GM21381 (cell line): ENCODE measurements around the gene UAP1L1.
"Not testable (repeated sequence)": the region's sequence is repeated elsewhere in the genome, so short reads cannot be mapped to it uniquely, and the experiment has no call there.

Experiments
- ATAC-seq: cut with Tn5 transposase; IDR thresholded peaks from one replicate; pipeline ENCODE4 v1.9.1; 2021; ENCODE audit warnings: mild to moderate bottlenecking, moderate library complexity; ENCODE audit not compliant: unreplicated experiment

UAP1L1 gene

DNA sequence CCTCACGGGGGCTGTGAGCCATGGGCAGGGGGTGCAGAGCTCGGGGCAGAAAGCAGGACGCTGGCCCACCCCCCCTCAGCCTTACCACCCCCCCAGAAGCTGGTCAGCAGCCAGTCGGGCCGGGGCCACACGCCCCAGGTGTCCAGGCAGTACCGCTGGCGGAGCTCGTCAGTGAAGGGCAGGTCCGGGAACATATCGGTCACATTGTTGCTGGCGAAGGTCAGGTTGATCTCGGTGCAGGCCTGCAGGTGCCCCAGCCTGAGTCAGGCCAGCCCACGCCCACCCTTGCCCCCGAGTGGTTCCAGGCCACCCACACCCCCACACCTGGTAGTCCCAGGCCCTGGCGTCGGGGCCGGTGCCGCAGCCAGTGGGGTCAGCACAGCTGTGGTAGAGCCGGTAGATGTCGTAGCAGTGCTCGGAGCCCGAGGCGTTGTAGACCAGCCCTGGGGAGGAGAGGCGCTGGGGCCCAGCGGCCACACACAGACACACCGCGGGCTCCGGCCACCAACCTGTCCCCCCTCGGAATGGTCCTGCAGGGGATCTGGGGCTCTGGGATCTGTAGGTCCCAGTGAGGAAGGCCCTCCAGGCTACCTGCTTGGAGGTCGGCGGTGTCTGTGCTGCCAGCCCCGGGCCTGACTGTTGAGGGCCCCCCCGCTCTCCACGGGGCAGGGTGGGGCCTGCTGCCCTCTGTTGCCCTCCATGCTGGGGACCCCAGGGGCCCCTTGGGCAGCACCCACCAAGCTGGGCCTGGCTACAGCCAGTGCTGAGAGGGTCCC is 34.7 kb downstream of the UAP1L1 start:
- no peak for ATAC-seq

DNA sequence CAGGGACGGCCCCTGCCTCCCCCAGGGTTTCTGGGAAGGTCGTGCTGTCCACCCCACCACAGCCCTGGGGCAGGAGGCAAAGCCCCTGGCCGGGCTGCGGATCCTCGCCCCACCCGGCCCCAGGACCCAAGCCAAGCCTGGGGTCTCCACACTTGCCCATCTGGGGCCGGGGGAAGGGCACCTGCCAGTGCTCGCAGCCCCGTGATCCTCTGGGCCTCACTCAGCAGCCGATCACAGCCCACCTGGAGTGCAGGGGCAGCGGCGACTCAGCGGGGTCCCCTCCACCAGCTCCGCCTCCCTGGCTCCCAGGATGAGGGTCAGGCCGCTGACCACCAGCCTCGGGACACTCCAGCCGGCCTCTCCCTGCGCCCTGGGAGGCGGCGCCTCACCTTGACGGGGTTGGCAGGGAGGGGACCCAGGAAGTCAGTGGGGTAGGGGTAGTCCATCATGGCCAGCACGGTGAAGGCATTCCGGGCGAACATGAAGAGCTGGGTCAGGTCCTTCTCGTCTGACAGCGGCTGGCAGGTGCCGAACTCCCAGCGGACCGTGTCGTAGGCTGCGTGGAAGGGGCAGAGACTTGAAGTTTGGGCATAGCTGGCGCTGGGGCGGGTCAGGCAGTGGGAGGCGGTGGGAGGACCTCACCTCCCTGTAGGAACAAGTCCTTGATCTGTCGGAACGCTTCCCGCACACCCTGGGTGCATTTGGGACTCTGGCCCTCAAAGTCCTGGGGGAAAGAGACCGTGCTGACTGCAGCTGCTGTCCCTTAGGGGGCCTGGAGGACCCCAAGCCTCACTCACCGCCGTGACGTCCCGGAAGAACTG is 35.5 kb downstream of the UAP1L1 start:
- no peak for ATAC-seq

DNA sequence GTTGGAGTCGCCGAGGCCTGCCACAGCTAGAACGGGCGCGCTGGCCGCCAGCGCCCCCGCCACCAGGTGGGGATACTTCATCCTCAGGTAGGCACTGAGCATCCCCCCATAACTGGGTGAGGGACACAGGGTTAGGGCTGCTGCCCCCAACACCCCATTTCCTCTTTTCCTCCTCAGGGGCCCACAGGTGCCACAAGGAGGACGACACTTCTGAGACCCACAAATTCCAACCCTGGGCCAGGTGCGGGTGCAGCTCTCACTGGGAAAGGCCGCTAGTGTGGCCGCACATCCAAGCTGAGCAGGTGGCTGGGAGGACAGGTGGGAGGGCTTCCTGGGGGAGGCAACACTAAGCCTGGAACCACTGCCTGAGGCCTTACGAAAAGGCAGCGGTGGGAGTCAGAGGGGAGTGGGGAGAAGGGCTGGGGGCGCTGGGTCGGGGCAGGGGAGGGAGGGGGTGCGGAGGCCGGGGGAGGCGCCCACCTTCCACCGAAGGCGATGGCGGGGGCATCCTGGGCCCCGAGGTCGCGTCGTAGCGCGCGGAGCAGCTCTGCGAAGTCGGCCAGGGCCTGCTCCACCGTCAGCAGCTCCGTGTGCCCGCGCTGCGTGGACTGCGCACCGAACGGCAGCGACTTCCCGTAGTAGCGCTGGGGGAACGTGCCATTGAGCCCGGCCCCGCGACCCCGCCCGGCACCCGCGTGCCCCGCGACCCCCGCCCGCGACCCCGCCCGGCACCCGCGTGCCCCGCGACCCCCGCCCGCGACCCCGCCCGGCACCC is 36.3 kb downstream of the UAP1L1 start:
- no peak for ATAC-seq

DNA sequence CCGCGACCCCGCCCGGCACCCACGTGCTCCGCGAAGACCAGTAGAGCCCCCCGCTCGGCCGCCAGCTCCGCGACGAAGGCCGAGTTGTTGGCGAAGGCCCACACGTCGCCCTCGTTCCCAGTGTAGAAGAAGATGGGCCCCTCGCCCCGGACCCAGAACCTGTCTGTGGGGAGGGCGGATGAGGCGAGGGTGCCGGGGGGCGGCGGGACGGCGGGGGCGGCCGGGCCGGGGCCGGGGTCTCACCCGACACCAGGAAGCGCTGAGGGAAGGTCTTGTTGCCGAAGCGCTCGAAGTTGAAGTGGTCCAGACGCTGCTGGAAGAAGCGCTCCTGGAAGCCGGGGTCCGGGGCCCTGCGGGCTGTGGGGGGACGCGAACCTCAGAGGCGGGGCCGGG is 36.9 kb downstream of the UAP1L1 start:
- ATAC-seq = peak; percentile 30

DNA sequence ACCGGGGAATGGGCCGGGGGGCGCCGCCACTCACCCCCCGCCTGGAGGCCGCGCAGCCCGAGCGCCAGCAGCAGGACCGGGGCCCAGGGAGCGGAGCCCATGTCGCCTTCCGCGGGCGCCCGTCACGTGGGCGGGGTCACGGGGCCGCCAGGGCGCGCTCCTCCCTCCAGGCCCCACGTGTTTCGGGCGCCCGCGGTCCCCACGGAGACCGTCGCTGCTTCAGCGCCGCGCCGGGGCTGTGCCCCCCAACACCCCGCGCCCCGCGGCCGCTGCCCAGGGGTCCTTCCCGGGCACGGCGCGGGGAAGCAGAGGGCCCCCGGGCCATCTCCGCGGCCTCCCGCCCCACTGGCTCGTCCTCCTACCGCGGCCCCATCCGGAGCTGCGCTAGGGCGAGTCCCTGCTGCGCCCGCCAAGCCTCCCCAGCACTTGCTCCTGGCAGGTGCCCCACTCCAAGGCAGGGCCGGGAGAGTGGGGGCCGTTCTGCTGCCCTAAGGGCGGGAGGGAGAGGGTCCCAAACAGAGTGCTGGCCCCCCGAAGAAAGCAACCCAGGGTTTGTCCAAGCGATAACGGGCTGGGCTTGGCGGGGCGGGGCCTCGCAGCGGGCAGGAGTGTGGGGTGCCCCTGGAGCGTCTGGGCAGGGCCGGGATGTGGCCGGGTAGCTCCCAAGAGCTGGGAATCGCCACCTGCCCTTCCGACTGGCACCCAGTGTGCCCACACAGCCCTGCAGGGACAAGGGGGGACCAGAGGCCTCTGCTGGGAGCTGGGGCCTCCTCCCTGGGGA is 37.5 kb downstream of the UAP1L1 start, which contains the start of gene DPP7:
DPP7 (minus strand) TSS at position 121 of the 781 bp plus-strand sequence; CDS start at position 101, 20 bp downstream.
- peak; percentile 70 for ATAC-seq

DNA sequence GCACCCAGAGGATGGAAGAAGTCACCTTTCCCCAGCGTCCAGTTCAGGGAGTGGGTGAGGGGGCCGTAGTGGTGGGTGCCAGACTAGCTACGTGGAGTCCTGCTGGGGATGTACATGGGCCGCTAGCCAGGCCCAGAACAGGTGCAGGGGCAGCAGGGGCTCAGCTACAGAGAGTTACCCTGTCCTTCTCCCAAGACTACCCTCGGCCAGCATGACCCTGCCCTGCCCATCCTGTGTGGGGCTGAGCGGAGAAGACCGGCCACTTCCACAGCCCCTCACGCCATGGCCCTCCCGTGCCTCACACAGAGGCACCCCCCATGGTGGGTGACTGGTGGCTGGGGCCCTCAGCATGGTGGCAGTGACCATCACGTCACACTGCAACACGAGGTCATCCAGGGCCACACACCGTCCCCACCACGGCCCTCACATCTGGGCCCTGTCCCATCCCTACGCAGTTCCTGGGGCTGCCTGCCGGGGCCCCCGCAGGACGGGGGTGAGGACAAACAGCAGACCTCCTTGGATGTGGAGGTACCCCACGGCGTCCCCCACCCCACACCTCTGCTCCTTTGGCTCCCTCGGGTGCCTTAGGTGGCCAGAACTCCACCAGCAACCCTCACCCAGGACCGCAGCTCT is 38.2 kb downstream of the UAP1L1 start:
- ATAC-seq = no peak

DNA sequence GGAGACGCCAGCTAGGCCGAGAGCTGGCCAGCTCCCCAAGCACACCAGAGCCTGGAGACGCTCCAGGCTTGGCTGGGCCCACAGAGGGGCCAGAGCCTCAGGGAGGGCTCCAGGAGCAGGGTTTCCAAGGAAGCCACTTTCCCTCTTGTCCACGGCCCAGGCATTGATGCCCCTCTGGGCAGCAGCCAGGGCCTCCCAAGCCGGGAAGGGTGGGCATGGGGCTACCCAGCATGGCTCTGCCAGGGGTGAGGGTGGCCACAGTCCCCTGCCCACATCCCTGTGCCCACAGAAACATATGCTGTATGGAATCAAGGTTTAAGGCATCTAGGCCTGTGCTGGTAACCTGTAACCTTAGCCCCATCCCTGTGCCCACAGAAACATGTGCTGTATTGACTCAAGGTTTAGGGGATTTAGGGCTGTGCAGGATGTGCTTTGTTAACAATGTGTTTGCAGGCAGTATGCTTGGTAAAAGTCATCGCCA is 38.8 kb downstream of the UAP1L1 start:
- ATAC-seq = no peak

DNA sequence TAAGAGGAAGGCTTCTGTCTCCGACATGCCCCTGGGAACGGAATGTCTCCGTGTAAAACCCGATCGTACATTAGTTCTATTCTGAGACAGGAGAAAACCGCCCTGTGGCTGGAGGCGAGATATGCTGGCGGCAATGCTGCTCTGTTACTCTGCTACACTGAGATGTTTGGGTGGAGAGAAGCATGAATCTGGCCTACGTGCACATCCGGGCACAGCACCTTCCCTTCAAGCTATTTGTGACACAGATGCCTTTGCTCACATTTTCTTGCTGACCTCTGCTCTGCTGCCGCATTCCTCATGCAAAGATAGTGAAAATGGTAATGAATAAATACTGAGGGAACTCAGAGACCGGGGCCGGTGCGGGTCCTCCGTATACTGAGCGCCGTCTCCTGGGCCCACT is 39.4 kb downstream of the UAP1L1 start:
- no peak for ATAC-seq

DNA sequence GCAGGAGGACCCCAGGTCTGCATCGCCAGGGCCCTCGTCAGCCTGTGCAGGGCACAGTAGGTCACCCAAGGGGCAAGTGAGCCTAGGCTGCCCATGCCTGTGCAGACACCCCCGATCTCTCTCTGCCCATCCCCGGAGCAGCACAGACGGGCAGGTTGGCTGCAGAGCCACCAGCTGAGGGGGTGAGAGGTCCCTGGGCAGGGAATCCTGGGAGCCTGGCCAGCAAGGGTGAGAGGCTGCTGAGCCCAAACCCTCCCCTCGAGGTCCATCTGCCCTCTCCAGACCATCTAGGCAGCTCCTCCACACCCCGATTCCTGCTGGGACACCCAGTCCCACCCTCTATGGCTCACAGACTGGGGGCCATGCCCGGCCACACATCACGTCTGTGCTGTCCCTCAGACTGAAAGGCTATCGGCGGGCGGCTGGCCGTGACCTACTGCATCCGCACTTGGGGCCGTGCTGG is 40.0 kb downstream of the UAP1L1 start:
- ATAC-seq = no peak

DNA sequence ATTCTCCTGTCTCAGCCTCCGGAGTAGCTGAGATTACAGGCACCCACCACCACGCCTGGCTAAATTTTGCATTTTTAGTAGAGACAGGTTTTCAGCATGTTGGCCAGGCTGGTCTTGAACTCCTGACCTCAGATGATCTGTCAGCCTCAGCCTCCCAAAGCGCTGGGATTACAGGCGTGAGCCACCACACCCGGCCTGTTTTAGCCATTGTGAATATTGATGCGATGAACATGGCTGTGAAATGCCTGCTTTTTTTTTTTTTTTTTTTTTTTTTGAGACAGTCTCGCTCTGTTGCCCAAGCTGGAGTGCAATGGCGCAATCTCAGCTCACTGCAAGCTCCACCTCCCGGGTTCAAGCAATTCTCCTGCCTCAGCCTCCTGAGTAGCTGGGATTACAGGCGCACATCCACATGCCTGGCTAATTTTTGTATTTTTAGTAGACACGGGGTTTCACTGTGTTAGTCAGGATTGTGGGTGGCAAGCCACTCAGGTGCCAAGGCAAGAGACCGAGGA is 40.8 kb downstream of the UAP1L1 start:
- ATAC-seq = not testable (repeated sequence)

DNA sequence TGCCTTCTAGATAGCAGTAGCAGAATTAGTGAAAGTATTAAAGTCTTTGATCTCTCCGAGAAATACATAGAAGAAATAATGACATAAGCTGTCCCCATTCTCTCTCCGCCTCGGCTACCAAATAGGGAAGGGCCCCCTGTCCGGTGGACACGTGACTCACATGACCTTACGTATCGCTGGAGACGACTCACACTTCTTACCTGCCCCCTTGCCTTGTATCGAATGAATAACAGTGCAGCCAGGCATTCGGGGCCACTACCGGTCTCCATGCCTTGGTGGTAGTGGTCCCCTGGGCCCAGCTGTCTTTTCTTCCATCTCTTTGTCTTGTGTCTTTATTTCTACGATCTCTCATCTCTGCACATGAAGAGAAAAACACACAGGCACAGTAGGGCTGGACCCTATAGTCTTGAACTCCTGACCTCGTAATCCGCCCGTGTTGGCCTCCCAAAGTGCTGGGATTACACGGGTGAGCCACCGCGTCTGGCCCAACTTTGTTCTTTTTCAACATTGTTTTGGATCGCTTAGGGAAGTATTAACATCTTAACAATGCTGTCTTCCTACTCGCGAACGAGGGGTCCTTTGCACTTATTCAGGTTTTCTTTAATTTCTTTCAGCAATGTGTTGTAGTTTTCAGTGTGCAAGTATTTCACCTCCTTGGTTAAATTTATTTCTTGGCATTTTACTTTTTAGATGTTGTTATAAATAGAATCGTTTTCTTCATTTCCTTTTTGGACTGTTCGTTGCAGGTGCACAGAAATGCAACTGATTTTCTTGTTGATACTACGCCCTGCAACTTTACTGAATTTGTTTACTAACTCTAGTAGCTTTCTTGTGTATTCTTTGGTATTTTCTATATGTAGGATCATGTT is 44.8 kb downstream of the UAP1L1 start:
- ATAC-seq = not testable (repeated sequence)

DNA sequence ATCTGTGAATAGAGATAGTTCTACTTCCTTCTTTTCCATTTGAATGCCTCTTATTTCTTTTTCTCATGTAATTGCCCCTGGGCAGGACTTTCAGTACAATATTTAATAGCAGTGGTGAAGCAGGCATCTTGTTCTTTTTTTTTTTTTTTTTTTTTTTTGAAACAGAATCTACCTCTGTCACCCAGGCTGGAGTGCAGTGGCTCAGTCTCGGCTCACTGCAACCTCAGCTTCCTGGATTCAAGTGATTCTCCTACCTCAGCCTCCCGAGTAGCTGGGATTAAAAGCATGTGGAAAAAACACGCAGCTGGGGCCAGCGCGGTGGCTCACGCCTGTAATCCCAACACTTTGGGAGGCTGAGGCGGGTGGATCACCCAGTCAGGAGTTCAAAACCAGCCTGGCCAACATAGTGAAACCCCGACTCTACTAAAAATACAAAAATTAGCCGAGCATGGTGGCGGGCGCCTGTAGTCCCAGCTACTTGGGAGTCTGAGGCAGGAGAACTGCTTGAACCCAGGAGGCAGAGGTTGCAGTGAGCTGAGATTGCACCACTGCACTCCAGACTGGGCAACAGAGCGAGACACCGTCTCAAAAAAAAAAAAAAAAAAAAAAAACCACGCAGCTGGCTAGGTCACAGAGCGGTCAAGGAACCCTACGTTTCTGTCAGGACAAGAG is 45.6 kb downstream of the UAP1L1 start:
- ATAC-seq = not testable (repeated sequence)

DNA sequence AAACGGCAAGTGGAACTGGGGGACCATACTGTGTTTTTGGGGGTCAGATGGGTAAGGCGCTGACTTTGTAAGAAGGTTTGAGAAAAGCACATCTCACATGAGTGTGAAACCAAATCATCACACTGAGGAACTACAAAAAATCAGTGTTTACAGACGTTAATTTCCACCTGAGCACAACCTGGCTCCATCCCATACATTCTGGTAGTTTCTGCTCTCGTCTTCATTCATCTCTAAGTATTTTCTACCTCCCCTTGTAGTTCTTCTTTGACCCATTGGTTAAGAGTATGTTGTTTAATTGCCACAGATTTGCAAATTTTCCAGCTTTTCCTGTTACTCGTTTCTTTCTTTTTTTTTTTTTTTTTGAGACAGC is 46.1 kb downstream of the UAP1L1 start:
- peak; percentile 35 for ATAC-seq

DNA sequence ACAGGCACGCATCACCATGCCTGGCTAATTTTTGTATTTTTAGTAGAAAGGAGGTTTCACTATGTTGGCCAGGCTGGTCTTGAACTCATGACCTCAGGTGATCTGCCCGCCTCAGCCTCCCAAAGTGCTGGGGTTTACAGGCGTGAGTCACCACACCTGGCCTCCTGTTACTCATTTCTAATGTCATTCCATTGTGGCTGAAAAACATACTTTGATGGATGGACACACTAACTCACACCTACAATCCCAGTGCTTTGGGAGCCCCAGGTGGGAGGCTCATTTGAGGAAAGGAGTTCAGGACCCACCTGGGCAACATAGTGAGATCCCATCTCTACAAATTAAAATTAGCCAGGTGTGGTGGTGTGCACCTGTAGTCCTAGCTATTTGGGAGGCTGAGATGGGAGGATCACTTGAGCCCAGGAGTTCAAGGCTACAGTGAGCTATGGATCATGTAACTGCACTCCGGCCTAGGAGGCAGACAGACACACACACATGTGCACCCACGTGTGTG is 46.7 kb downstream of the UAP1L1 start:
- ATAC-seq = not testable (repeated sequence)

DNA sequence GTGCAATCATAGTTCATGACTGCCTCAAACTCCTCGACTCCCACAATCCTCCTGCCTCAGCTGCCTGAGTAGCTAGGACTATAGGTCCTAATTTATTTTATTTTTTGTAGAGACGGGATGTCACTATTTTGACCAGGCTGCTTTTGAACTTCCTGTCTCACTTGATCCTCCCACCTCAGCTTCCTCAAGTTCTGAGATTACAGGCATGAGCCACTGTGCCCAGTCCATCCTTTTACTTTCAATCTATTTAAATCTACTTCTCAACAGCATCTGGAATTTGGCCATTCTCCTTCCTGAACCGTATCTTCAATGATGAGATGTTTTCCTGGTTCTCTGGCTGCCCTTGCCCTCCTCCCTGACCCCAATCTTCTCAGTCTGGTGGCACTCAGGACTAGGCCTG is 49.5 kb downstream of the UAP1L1 start:
- ATAC-seq = no peak

DNA sequence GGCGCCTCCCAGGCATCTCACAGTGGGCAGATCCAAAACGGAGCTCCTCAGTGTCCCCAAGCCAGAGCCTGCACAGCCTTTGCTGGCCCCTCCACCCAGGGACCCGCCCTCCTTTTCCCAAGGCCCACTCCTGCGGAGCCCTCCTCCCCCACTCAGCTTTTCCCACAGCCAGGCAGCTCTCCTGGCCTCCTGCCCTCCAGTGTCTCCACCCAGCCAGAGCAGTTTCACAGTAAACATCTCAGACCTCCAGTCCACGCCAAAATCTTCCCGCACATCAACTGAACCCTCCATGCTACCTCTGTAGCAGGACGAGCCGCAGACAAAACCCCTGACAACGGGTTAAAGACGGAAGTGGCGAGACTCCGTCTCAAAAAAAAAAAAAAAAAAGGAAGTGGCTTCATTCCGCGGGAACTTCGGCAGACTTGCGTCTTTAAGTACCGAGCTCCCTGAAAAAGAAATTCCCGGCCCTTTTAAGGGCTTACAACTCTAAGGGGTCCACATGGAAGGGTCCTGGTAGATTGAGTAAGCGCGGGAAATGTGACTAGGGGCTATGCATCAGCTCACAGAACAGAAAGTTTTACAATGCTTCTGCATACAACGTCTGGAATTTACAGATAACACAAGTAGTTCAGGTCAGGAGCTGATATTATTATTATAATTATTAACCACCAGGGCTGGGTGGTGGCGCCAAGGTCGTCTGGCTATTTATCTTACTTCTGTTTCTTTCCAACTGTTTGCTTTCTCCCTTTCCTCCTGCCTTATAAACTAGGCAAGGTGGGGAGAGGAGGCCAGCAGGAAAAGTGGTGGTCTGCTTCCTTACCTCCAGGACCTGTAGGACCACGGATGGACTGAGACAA is 50.2 kb downstream of the UAP1L1 start:
- ATAC-seq = no peak
